HEK293 (cell line): ENCODE data around the gene PAFAH1B2.

ENCODE experiments used
- CTCF ChIA-PET: fragments of 350-600 bp; formaldehyde crosslinking; extraction: SDS; loops from one replicate; lab custom pipeline; 2021; ENCODE audit warnings: antibody characterized with exemption; lab: Yijun Ruan, JAX
- POLR2A ChIA-PET: fragments of 300-600 bp; formaldehyde crosslinking; extraction: SDS; loops from one replicate; lab custom pipeline; 2020; ENCODE audit warnings: antibody characterized with exemption, inconsistent platforms; lab: Yijun Ruan, JAX
- H3K27ac ChIP-seq: fragments of 200-500 bp; sonication (Bioruptor generic); 2 replicates; pipeline ENCODE4 v1.5.1; 2014; ENCODE audit warnings: low read depth, low read length, control low read depth, inconsistent platforms; ENCODE audit errors: extremely low read depth
- H3K36me3 ChIP-seq, 2 experiments: fragments of 200-500 bp in 1 of 2; sonication (Bioruptor generic) in 1 of 2; 1 replicate in 1 of 2; 2 replicates in 1 of 2; pipeline ENCODE4 v1.5.1; 2014 to 2017; ENCODE audit warnings: inconsistent platforms in 2 of 2, low read length in 2 of 2; ENCODE audit not compliant: control insufficient read depth in 2 of 2, insufficient read depth in 1 of 2
- H3K4me1 ChIP-seq: fragments of 200-500 bp; sonication (Bioruptor generic); 2 replicates; pipeline ENCODE4 v1.5.1; 2014; ENCODE audit warnings: mild to moderate bottlenecking, low read length, inconsistent platforms; ENCODE audit not compliant: control insufficient read depth, insufficient read depth
- H3K4me3 ChIP-seq: 2 replicates; pipeline ENCODE4 v1.5.1; 2011; ENCODE audit warnings: low read depth, mild to moderate bottlenecking, control low read depth, low read length, moderate library complexity
- H3K9me3 ChIP-seq: fragments of 200-500 bp; sonication (Bioruptor generic); 2 replicates; pipeline ENCODE4 v1.5.1; 2014; ENCODE audit warnings: low read depth, low read length, inconsistent platforms; ENCODE audit not compliant: control insufficient read depth, insufficient read depth
- HOXD13 ChIP-seq: sonication (generic); formaldehyde crosslinking; IDR thresholded peaks from 2 replicates; pipeline ENCODE4 v1.8.0; 2022; ENCODE audit warnings: missing genetic modification reagents, borderline replicate concordance
- RBAK ChIP-seq: fragments of 450-650 bp; formaldehyde crosslinking; IDR thresholded peaks from 2 replicates; pipeline ENCODE4 v1.5.1; 2016; ENCODE audit warnings: missing biosample characterization, missing genetic modification characterization
- TCF7L2 ChIP-seq: IDR thresholded peaks from 2 replicates; pipeline ENCODE4 v1.6.1; 2011; ENCODE audit warnings: low read depth, mild to moderate bottlenecking, inconsistent platforms, low read length, moderate library complexity, borderline replicate concordance
- ZNF112 ChIP-seq: fragments of 450-650 bp; formaldehyde crosslinking; IDR thresholded peaks from 2 replicates; pipeline ENCODE4 v1.5.0; 2017; ENCODE audit warnings: missing biosample characterization, missing genetic modification characterization
- ZNF311 ChIP-seq: fragments of 450-650 bp; formaldehyde crosslinking; IDR thresholded peaks from 2 replicates; pipeline ENCODE4 v1.5.1; 2017; ENCODE audit warnings: missing biosample characterization, missing genetic modification characterization, borderline replicate concordance
- ZNF366 ChIP-seq: fragments of 450-650 bp; formaldehyde crosslinking; conservative IDR thresholded peaks from 2 replicates; pipeline ENCODE4 v1.5.1; 2016; ENCODE audit warnings: missing biosample characterization, missing genetic modification characterization
- ZNF416 ChIP-seq: fragments of 450-650 bp; formaldehyde crosslinking; IDR thresholded peaks from 2 replicates; pipeline ENCODE4 v1.5.1; 2016; ENCODE audit warnings: missing biosample characterization, missing genetic modification characterization
- ZNF654 ChIP-seq: fragments of 450-650 bp; formaldehyde crosslinking; IDR thresholded peaks from 2 replicates; pipeline ENCODE4 v1.5.1; 2016; ENCODE audit warnings: low read depth, missing biosample characterization, missing genetic modification characterization
- ZNF843 ChIP-seq: fragments of 450-650 bp; formaldehyde crosslinking; IDR thresholded peaks from 2 replicates; pipeline ENCODE4 v1.5.1; 2016; ENCODE audit warnings: missing biosample characterization, missing genetic modification characterization
- TF ChIP-seq, protein P1 (sequence below): fragments of 450-650 bp; formaldehyde crosslinking; IDR thresholded peaks from 2 replicates; pipeline ENCODE4 v1.5.1; 2016; ENCODE audit warnings: missing biosample characterization, missing genetic modification characterization, low read depth
- TF ChIP-seq, protein P2 (sequence below): fragments of 450-650 bp; formaldehyde crosslinking; IDR thresholded peaks from 2 replicates; pipeline ENCODE4 v1.5.1; 2016; ENCODE audit warnings: missing biosample characterization, missing genetic modification characterization
- TF ChIP-seq, protein P3 (sequence below): fragments of 450-650 bp; formaldehyde crosslinking; IDR thresholded peaks from 2 replicates; pipeline ENCODE4 v1.5.1; 2016; ENCODE audit warnings: missing biosample characterization, missing genetic modification characterization

The PAFAH1B2 gene

DNA sequence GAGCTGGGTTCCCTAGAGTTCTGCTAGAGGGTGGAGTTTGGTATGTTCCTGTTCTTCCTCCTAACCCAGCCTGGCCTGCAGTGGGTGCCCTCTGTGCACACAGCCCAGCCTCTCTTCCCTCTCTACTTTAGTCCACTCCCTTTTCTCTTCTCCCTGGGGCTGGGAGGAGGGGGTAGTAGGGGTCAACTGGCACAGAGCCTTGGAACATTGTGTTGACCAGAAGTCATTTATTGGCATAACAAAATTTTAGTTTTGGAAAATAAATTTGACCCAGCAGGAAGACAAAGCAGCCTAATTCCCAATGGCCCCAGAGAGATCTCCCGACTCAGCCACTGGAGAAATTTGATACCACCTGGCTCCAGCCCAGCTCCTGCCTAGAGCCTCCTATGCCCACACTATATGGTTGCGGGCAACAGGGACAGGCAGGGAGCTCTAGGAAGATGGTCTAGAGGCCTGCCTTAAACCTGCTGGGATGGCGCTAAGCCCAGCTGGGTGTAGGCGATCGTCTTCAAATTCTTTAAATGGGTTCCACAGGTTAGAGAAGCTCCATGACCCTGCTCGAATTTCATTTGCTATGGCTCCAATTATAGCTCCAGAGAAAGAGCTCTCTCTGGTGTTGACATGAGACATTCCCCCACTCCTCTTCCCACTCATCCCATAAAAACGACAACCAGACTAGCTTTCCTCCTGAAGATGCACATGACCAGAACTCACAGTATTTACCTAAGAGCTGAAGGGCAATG, 77.9 kb downstream of the PAFAH1B2 start (continued):
- TF ChIP-seq, protein P1, sequence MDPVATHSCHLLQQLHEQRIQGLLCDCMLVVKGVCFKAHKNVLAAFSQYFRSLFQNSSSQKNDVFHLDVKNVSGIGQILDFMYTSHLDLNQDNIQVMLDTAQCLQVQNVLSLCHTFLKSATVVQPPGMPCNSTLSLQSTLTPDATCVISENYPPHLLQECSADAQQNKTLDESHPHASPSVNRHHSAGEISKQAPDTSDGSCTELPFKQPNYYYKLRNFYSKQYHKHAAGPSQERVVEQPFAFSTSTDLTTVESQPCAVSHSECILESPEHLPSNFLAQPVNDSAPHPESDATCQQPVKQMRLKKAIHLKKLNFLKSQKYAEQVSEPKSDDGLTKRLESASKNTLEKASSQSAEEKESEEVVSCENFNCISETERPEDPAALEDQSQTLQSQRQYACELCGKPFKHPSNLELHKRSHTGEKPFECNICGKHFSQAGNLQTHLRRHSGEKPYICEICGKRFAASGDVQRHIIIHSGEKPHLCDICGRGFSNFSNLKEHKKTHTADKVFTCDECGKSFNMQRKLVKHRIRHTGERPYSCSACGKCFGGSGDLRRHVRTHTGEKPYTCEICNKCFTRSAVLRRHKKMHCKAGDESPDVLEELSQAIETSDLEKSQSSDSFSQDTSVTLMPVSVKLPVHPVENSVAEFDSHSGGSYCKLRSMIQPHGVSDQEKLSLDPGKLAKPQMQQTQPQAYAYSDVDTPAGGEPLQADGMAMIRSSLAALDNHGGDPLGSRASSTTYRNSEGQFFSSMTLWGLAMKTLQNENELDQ (tag by site-specific recombination), result no peak
- no peak for TF ChIP-seq TCF7L2
- TF ChIP-seq, protein P2, sequence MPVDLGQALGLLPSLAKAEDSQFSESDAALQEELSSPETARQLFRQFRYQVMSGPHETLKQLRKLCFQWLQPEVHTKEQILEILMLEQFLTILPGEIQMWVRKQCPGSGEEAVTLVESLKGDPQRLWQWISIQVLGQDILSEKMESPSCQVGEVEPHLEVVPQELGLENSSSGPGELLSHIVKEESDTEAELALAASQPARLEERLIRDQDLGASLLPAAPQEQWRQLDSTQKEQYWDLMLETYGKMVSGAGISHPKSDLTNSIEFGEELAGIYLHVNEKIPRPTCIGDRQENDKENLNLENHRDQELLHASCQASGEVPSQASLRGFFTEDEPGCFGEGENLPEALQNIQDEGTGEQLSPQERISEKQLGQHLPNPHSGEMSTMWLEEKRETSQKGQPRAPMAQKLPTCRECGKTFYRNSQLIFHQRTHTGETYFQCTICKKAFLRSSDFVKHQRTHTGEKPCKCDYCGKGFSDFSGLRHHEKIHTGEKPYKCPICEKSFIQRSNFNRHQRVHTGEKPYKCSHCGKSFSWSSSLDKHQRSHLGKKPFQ (tag by site-specific recombination), result no peak
- no peak for TF ChIP-seq ZNF112 (tag by site-specific recombination)
- TF ChIP-seq, protein P3, sequence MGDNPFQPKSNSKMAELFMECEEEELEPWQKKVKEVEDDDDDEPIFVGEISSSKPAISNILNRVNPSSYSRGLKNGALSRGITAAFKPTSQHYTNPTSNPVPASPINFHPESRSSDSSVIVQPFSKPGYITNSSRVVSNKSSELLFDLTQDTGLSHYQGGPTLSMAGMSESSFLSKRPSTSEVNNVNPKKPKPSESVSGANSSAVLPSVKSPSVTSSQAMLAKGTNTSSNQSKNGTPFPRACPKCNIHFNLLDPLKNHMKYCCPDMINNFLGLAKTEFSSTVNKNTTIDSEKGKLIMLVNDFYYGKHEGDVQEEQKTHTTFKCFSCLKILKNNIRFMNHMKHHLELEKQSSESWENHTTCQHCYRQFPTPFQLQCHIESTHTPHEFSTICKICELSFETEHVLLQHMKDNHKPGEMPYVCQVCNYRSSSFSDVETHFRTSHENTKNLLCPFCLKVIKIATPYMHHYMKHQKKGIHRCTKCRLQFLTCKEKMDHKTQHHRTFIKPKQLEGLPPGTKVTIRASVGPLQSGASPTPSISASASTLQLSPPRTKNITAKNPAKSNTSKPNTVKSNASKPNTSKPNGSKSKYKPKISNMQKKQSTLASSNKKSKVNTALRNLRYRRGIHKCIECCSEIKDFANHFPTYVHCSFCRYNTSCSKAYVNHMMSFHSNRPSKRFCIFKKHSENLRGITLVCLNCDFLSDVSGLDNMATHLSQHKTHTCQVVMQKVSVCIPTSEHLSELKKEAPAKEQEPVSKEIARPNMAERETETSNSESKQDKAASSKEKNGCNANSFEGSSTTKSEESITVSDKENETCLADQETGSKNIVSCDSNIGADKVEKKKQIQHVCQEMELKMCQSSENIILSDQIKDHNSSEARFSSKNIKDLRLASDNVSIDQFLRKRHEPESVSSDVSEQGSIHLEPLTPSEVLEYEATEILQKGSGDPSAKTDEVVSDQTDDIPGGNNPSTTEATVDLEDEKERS (tag by site-specific recombination), result no peak
- no peak for TF ChIP-seq ZNF311
- no peak for TF ChIP-seq ZNF843 (tag by site-specific recombination)
- TF ChIP-seq, all 188 proteins: peak for 25

DNA sequence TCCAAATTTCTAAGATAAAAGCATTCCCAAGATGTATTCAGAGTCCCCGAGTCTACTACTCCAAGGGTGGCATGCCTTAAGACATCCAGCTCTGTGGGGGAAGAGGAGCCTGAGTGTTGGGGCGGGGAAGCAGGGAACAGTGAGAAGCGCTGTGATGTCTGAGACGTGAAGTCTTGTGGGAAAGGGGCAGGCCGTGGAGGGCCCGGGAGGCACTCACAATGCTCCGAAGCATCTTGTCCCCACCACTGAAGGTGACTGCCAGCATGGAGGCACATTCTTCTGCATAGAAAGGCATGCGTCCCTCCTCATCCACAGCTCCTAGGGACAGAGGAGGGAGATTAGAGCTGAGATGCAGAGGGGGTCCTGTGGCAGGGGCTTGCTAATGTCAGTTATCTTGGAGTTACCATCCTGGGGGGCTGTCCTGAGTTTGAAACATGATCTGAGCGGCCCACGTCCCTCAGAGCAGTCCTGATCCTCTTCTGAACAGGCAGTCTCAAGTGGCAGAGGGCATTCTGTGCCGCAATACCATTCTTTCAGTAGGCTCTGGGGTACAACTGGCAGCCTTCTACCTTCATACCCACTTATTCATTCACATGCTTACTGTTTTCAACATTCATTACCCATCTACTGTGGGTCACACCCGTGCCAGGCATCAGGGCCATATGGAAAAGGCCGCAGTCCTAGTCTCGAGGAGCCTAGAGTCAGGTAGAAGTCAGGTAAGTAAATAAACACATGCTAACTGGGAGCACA, 79.1 kb downstream of the PAFAH1B2 start:
- CTCF ChIA-PET, result interaction anchor here (0.7 to 4.0 kb wide), 6 partner anchors 8 to 480 kb away, joined by 3 to 39 read pairs (median 10); partner anchors contain the start of genes APOA5 and PCSK7
- H3K36me3 ChIP-seq, result peaks cover 0 to 87% of the 10 kb centered on the region in 2 experiments; a peak in 1 of 3 replicates
- H3K9me3 ChIP-seq, result no peaks in the 10 kb centered on the region
- H3K4me3 ChIP-seq, result no peak overlapping the region
- peaks cover 3% of the 10 kb centered on the region; the same call in 1 of the 2 replicates for H3K4me1 ChIP-seq
- H3K27ac ChIP-seq, result no peak overlapping the region
- POLR2A ChIA-PET, result interaction anchor here (1.5 to 1.7 kb wide), 2 partner anchors 9 to 45 kb away, joined by 9 to 11 read pairs; partner anchors contain the start of genes PCSK7, RNF214 and SIDT2
- TF ChIP-seq HOXD13 (CRISPR knock-in tag) (no peak), ZNF416 (no peak), RBAK (tag by site-specific recombination) (no peak), ZNF654 (tag by site-specific recombination) (no peak), ZNF366 (tag by site-specific recombination) (no peak)
